HG03342 (cell line): ENCODE measurements around the gene TBC1D8B.
"Not testable (repeated sequence)": the region's sequence is repeated elsewhere in the genome, so short reads cannot be mapped to it uniquely, and the experiment has no call there.

Experiments used
- ATAC-seq: cut with Tn5 transposase; IDR thresholded peaks from one replicate; pipeline ENCODE4 v1.9.1; 2021; ENCODE audit warnings: mild to moderate bottlenecking, moderate library complexity; ENCODE audit not compliant: unreplicated experiment

Gene TBC1D8B

GRCh38 chrX:106802388-106803275 is at the start of gene TBC1D8B:
Gene TBC1D8B, plus strand, starts transcription at chrX:106802673. Its CDS starts 181 bp downstream, at chrX:106802854.
- ATAC-seq = peak; percentile 92

- ATAC-seq = not testable (repeated sequence)
Observed at GRCh38 chrX:106769288-106769687, 33.2 kb upstream of the TBC1D8B start.

GRCh38 chrX:106774981-106775380 is 27.5 kb upstream of the TBC1D8B start:
- ATAC-seq = no peak

- ATAC-seq = no peak
Observed at GRCh38 chrX:106780264-106780663, 22.2 kb upstream of the TBC1D8B start.

GRCh38 chrX:106780664-106781377 is 21.7 kb upstream of the TBC1D8B start:
- no peak for ATAC-seq

- ATAC-seq = no peak
Observed at GRCh38 chrX:106783716-106784115, 18.8 kb upstream of the TBC1D8B start.

- no peak for ATAC-seq
Observed at GRCh38 chrX:106791495-106791894, 11.0 kb upstream of the TBC1D8B start.

GRCh38 chrX:106802063-106802387 is 448 bp upstream of the TBC1D8B start:
- ATAC-seq = peak; percentile 19

- no peak for ATAC-seq
Observed at GRCh38 chrX:106811131-106811910, 8.8 kb downstream of the TBC1D8B start.

- not testable (repeated sequence) for ATAC-seq
Observed at GRCh38 chrX:106812930-106813329, 10.5 kb downstream of the TBC1D8B start.

GRCh38 chrX:106814093-106814492 is 11.6 kb downstream of the TBC1D8B start:
- not testable (repeated sequence) for ATAC-seq

GRCh38 chrX:106862972-106863688 is 60.7 kb downstream of the TBC1D8B start:
- peak; percentile 89 for ATAC-seq

- ATAC-seq = no peak
Observed at GRCh38 chrX:106863697-106864096, 61.2 kb downstream of the TBC1D8B start.

- not testable (repeated sequence) for ATAC-seq
Observed at GRCh38 chrX:106872796-106873195, 70.3 kb downstream of the TBC1D8B start.

- ATAC-seq = no peak
Observed at GRCh38 chrX:106874075-106874474, 71.6 kb downstream of the TBC1D8B start.

- ATAC-seq = no peak
Observed at GRCh38 chrX:106875151-106875550, 72.7 kb downstream of the TBC1D8B start.

GRCh38 chrX:106889468-106889867 is 87.0 kb downstream of the TBC1D8B start:
- no peak for ATAC-seq

GRCh38 chrX:106891762-106892460 is 89.4 kb downstream of the TBC1D8B start:
- no peak for ATAC-seq

- ATAC-seq = peak; percentile 76
Observed at GRCh38 chrX:106894392-106894909, 92.0 kb downstream of the TBC1D8B start.

GRCh38 chrX:106894978-106895452 is 92.5 kb downstream of the TBC1D8B start:
- no peak for ATAC-seq
